Midbrain (tissue), 1 donor: ENCODE data around the gene EXOSC9.

ENCODE experiments used
- DNase-seq: peaks from one replicate; lab custom pipeline; 2025; lab: John Stamatoyannopoulos, UW

Gene EXOSC9

DNA sequence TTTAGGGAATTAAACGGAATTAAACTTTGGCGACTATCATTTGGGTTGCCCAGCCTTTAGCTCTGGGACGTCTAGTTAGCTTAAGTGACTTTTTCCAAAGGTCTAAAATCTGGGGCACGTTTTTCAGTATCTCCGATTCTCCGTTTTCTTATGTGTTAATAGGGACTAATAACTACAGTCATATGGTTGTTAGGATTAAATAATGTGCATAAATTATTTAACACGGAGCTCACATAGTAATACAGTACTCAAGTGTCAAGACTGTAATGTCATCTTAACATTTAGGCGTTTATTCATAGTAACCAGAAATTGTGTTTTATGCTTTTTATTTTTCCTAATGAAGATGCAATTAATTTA is 23.0 kb downstream of the EXOSC9 start:
- DNase-seq = no peak

DNA sequence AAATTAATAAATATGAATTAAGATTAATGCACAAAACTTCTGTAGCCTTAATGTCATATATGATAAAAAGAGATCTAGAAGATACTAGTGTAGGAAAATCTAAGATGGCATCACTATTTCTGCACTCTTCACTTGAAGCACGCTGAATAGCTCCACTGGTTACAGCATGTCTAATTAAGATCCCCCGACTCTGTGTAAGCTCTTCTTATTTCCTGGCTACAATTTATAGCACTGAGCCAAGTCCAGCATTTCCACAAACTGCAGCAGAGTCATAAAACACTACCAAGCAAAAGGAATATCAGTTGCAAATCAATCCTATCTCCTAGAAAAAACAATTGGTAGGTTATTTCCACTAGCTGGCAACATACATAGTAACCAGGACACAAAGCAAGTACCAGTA is 23.8 kb downstream of the EXOSC9 start:
- no peak for DNase-seq

DNA sequence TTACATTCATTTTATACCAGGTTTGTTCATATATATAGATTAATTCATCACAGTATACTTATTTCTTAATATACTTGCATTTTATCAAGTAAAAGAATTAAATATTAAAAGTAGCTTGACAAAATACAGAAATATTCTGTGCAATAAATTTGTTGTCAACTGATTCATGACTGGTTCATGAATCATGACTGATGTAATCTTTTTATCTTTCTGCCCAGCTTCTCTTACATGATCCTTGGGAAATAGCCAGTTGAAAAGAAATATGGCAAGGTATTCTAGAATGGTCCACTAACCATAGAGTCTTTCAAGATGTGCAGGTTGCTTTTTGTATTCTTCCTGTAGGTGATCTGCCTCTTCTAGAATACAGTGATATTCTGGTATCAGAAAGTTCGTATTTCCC is 26.7 kb downstream of the EXOSC9 start:
- DNase-seq = no peak

DNA sequence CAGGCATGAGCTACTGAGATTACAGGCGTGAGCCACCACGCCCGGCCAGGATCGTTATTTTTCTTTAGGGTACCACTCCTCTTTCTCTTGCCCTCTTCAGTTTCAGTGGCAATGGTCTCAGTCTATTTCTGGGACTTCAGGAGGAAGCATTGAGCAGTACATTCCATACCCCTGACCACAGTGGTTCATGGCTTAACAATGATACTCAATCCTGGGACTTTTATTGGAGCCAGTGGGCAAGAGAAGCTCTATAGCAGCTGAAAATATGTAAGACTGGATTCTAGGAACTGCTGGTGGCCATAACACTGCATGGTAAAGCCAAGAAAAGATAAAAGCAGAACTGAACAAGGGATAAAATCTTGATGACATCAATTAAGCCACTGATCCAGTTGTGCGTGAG is 28.4 kb downstream of the EXOSC9 start:
- DNase-seq = no peak

DNA sequence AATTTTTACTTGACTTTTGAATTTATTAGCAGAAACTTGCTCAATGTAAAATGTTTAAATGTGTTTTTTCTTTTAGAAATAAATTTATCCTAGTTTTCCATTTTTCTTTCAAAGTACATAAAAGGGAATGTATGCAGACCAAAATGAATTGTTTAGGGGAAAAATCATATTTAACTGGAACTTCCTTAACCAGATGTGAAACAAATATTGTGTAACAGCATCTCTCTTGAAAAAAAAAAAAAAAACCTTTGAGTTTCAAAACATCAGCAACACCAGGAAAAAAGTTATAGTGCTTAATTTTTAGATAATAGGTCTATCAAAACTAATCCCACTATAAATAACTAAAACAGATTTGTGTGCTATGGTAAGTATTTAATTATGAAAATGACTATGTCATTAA is 37.0 kb downstream of the EXOSC9 start:
- no peak for DNase-seq

DNA sequence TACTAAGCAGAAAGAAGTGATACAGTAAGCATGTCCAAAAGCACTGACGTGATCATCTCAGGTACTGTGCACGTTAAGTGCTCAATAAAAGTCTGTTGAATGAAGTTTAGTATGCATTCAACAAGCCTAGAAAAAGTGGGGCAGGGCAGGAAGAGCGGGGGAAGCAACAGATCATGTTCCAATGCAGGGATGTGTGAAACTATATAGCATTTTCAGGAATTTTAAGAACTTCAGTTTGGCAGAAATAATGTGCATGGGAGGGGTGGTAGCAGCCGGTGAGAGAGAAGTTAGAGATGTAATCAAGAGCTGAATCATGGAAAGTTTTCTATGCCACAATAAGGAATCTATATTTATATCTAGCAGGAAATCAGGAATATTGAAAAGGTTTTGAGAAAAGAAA is 41.7 kb downstream of the EXOSC9 start:
- DNase-seq = no peak

DNA sequence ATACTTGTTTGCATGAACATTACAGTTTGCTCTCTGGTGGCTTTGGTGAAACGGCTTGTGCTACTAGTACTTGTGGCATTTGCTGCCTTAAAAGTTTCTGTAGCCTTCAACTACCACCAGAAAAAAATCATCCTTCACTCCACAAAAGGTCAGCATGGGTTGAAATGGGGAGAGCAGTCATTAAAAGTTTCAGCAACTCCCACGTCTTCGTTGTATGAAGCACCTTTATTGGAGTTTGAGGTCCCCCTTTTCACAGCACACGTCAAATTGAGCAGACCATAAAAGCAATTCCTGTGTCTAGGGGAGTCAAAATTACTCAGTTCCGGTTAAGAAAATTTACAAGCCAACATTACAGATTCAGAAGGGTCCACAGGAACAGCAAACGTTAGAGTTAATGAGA is 45.5 kb downstream of the EXOSC9 start:
- DNase-seq = no peak

DNA sequence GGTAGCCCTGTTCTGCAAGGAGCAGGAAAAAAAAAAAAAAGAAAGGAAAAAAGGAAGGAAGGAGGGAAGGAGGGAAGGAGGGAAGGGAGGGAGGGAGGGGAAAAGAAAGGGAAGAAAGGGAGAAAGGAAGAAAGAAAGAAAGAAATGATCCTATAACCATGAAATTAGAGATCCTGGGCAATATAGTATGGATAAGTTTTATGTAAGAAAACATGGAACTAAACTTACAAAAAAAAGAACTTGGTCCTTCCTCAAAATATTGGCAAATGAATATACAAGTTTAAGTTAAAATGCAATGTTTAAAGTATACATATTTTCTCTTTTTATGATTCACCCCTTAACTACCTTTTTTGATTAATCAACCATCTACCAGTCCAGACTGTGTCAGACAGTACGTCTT is 50.2 kb downstream of the EXOSC9 start:
- DNase-seq = no peak

DNA sequence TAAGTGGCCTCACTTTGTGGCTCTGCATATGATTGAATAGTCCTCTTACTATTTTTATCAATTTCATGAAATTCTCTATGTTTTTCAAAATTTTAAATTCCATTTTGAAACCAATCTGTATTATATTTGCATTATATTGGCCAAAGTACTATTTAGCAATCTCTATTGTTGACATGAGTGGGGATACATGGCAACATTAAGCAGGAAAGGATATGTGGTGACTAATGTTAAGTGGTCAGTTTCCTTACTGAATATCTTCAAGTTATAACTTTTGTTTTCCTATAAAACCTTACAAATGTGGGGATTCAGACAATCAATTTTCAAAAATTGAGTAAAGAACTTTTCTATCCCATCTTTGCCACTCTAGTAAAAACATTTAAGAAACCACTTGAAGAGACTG is 59.0 kb downstream of the EXOSC9 start:
- DNase-seq = no peak

DNA sequence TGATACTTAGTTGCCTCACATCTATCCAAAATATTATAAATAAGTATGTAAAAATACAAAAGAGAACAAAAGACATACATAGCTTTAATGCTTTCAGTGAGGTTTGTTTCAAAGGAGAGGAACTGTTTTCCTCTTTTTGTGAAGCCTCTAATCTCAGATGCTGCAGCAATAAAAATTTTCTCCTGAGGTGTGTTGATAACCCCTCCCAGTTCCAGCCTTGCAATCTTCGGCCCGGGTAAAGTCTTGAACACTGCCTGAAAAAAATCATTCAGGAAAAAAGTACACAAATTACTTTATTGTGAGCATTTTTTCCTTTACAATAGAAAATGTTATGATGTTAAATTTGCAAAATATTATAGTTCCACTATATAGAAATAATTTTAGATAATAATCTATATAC is 60.3 kb downstream of the EXOSC9 start:
- DNase-seq = no peak

DNA sequence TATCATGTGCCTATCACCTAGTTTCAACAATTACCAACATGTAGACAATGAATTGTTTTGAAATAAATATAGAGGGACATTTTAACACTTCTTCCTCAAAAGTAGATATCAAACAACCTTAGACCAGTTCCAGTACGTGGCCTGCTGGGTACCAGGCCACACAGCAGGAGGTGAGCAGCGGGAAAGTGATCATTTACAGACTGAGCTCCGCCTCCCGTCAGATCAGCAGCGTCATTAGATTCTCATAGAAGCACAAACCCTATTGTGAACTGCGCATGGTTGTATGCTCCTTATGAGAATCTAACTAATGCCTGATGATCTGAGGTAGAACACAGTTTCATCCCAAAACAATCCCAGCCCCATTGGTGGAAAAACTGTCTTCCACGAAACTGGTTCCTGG is 62.7 kb downstream of the EXOSC9 start:
- no peak for DNase-seq
